A549 (cell line): ENCODE data around the gene NAPA.

Experiments
- BHLHE40 ChIP-seq: IDR thresholded peaks from 2 replicates; pipeline ENCODE4 v1.6.1; 2012; ENCODE audit warnings: low read depth, low read length, inconsistent platforms
- TF ChIP-seq, protein P1 (sequence below): fragments of >200 bp; sonication (Bioruptor Twin); formaldehyde crosslinking; IDR thresholded peaks from 3 replicates; pipeline ENCODE4 v1.5.1; 2016

DNA sequence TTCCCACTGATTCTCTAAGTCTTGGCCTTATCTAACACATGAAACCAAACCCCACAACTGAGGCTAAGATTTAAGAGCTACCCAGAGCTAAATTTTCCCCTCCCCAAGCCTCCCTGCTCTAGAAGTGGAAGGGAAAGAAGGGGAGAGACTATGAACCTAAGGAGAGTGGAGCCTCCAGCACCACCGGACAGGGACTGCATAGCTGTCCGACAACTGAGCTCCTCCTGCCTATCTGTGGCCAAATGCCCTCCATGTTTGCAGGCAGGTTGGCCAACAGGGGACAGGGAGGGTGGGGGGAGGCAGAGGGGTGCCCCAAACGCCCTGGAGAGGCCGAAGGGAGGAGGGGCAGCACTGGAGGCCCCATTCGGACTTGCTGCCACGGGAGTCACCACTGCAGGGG is 6.0 kb upstream of the NAPA start:
- TF ChIP-seq BHLHE40 = no peak
- TF ChIP-seq, protein P1, sequence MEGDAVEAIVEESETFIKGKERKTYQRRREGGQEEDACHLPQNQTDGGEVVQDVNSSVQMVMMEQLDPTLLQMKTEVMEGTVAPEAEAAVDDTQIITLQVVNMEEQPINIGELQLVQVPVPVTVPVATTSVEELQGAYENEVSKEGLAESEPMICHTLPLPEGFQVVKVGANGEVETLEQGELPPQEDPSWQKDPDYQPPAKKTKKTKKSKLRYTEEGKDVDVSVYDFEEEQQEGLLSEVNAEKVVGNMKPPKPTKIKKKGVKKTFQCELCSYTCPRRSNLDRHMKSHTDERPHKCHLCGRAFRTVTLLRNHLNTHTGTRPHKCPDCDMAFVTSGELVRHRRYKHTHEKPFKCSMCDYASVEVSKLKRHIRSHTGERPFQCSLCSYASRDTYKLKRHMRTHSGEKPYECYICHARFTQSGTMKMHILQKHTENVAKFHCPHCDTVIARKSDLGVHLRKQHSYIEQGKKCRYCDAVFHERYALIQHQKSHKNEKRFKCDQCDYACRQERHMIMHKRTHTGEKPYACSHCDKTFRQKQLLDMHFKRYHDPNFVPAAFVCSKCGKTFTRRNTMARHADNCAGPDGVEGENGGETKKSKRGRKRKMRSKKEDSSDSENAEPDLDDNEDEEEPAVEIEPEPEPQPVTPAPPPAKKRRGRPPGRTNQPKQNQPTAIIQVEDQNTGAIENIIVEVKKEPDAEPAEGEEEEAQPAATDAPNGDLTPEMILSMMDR = no peak
